ENCODE results near the gene PHIP.
"Not testable (repeated sequence)": the region's sequence is repeated elsewhere in the genome, so short reads cannot be mapped to it uniquely, and the experiment has no call there.

Gene PHIP

DNA sequence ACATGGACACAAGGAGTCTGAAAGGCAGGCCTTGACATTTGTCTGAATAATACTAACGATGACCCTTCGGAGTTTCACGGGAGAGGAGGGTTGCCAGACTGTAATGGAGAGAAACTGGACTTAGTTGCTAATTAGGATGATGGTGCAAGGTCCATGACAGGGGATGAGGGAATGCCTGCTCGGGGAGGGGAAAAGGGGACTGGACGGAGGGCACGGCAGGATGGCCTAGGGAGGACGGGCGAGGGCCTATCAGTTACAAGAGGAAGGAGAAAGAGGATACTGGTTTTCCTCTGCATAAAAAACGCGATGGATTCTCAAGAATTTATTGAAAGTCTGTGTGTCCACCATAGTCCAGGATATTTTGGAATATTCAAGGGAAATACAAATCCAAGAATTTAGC lies 168.0 kb downstream of the PHIP start:
- Histone ChIP-seq H3K4me1 (ENCODE audit: low read depth, poor library complexity, severe bottlenecking) (no peaks in the 10 kb centered on the region), H2AFZ (ENCODE audit: low read depth) (no peak overlapping the region), H3K9ac (no peak overlapping the region), H3K36me3 (ENCODE audit: insufficient read depth) (no peaks in the 10 kb centered on the region), H3K4me2 (no peak overlapping the region), H3K27me3 (ENCODE audit: insufficient read depth, low read depth) (no peaks in the 10 kb centered on the region), H3K4me3 (IDR thresholded peaks at IDR 0.05; ENCODE audit: insufficient read depth, low read depth, low read length) (no peak overlapping the region), H3K27ac (no peak overlapping the region), H4K20me1 (ENCODE audit: insufficient read depth) (no peaks in the 10 kb centered on the region), H3K79me2 (ENCODE audit: insufficient read depth, low read depth) (no peaks in the 10 kb centered on the region)
- TF ChIP-seq, protein P1, sequence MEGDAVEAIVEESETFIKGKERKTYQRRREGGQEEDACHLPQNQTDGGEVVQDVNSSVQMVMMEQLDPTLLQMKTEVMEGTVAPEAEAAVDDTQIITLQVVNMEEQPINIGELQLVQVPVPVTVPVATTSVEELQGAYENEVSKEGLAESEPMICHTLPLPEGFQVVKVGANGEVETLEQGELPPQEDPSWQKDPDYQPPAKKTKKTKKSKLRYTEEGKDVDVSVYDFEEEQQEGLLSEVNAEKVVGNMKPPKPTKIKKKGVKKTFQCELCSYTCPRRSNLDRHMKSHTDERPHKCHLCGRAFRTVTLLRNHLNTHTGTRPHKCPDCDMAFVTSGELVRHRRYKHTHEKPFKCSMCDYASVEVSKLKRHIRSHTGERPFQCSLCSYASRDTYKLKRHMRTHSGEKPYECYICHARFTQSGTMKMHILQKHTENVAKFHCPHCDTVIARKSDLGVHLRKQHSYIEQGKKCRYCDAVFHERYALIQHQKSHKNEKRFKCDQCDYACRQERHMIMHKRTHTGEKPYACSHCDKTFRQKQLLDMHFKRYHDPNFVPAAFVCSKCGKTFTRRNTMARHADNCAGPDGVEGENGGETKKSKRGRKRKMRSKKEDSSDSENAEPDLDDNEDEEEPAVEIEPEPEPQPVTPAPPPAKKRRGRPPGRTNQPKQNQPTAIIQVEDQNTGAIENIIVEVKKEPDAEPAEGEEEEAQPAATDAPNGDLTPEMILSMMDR (conservative IDR thresholded peaks at IDR 0.05; ENCODE audit: low read depth, low read length), result no peak

DNA sequence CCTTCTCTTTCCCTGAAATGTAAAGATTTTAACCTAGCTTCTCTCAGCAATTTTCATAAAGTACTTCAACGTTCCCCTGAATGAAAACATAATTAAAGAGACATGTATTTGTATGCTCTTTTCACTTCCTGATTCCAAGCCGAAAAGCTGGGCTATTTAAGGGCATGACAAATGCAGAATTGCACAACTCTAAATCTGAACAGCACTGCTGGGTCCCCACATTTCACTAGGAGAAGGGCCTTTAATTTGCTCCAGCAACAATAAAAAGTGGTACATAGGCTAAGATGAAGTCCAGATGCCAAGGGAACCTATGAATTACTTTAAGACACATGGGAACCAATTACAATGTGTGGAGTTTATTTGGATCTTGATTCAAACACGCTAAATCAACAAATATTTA lies 168.7 kb downstream of the PHIP start:
- H2AFZ ChIP-seq (ENCODE audit: low read depth), result no peak overlapping the region
- H3K9ac ChIP-seq, result no peak overlapping the region
- no peaks in the 10 kb centered on the region for H3K79me2 ChIP-seq (ENCODE audit: insufficient read depth, low read depth)
- no peaks in the 10 kb centered on the region for H3K36me3 ChIP-seq (ENCODE audit: insufficient read depth)
- no peaks in the 10 kb centered on the region for H3K27me3 ChIP-seq (ENCODE audit: insufficient read depth, low read depth)
- TF ChIP-seq, protein P1 (conservative IDR thresholded peaks at IDR 0.05; ENCODE audit: low read depth, low read length), result no peak
- no peak overlapping the region for H3K27ac ChIP-seq
- no peaks in the 10 kb centered on the region for H3K4me1 ChIP-seq (ENCODE audit: low read depth, poor library complexity, severe bottlenecking)
- no peak overlapping the region for H3K4me2 ChIP-seq
- H3K4me3 ChIP-seq (IDR thresholded peaks at IDR 0.05; ENCODE audit: insufficient read depth, low read depth, low read length), result no peak overlapping the region
- no peaks in the 10 kb centered on the region for H4K20me1 ChIP-seq (ENCODE audit: insufficient read depth)

GRCh38 chr6:78908621-78909020 lies 169.4 kb downstream of the PHIP start:
- H2AFZ ChIP-seq (ENCODE audit: low read depth), result no peak overlapping the region
- no peaks in the 10 kb centered on the region for H3K27me3 ChIP-seq (ENCODE audit: insufficient read depth, low read depth)
- H3K27ac ChIP-seq, result no peak overlapping the region
- H3K4me1 ChIP-seq (ENCODE audit: low read depth, poor library complexity, severe bottlenecking), result no peaks in the 10 kb centered on the region
- H3K79me2 ChIP-seq (ENCODE audit: insufficient read depth, low read depth), result no peaks in the 10 kb centered on the region
- no peak overlapping the region for H3K9ac ChIP-seq
- H3K4me2 ChIP-seq, result no peak overlapping the region
- H3K4me3 ChIP-seq (IDR thresholded peaks at IDR 0.05; ENCODE audit: insufficient read depth, low read depth, low read length), result no peak overlapping the region
- no peaks in the 10 kb centered on the region for H4K20me1 ChIP-seq (ENCODE audit: insufficient read depth)
- TF ChIP-seq, protein P1 (conservative IDR thresholded peaks at IDR 0.05; ENCODE audit: low read depth, low read length), result no peak
- H3K36me3 ChIP-seq (ENCODE audit: insufficient read depth), result no peaks in the 10 kb centered on the region

GRCh38 chr6:78896227-78896626 lies 181.8 kb downstream of the PHIP start:
- Histone ChIP-seq H3K4me1 (ENCODE audit: low read depth, poor library complexity, severe bottlenecking) (no peaks in the 10 kb centered on the region), H3K27me3 (ENCODE audit: insufficient read depth, low read depth) (no peaks in the 10 kb centered on the region), H3K9ac (no peak overlapping the region), H3K36me3 (ENCODE audit: insufficient read depth) (no peaks in the 10 kb centered on the region), H3K4me3 (IDR thresholded peaks at IDR 0.05; ENCODE audit: insufficient read depth, low read depth, low read length) (no peak overlapping the region), H2AFZ (ENCODE audit: low read depth) (no peak overlapping the region), H3K27ac (no peak overlapping the region), H3K79me2 (ENCODE audit: insufficient read depth, low read depth) (no peaks in the 10 kb centered on the region), H4K20me1 (ENCODE audit: insufficient read depth) (no peaks in the 10 kb centered on the region), H3K4me2 (no peak overlapping the region)
- TF ChIP-seq, protein P1 (conservative IDR thresholded peaks at IDR 0.05; ENCODE audit: low read depth, low read length), result no peak

GRCh38 chr6:78889901-78890300 lies 188.2 kb downstream of the PHIP start:
- not testable (repeated sequence) for H3K27ac ChIP-seq; H3K36me3 ChIP-seq (ENCODE audit: insufficient read depth); H2AFZ ChIP-seq (ENCODE audit: low read depth); H4K20me1 ChIP-seq (ENCODE audit: insufficient read depth); H3K4me1 ChIP-seq (ENCODE audit: low read depth, poor library complexity, severe bottlenecking); H3K79me2 ChIP-seq (ENCODE audit: insufficient read depth, low read depth); H3K4me2 ChIP-seq; H3K4me3 ChIP-seq (IDR thresholded peaks at IDR 0.05; ENCODE audit: insufficient read depth, low read depth, low read length); H3K27me3 ChIP-seq (ENCODE audit: insufficient read depth, low read depth); H3K9ac ChIP-seq

Data from KMS-11 (cell line).